Fibroblast of skin of left biceps (primary cell): ENCODE results near the gene SBF1.
"Not testable (repeated sequence)": the region's sequence is repeated elsewhere in the genome, so short reads cannot be mapped to it uniquely, and the experiment has no call there.

ENCODE experiments used
- DNase-seq, 2 experiments: peaks; one replicate each; pipeline ENCODE4 v3.0.0-alpha.2; 2013; ENCODE audit warnings: low read depth in 2 of 2

The SBF1 gene

GRCh38 chr22:50399751-50400331 is 75.0 kb downstream of the SBF1 start:
- DNase-seq: no peak

DNA sequence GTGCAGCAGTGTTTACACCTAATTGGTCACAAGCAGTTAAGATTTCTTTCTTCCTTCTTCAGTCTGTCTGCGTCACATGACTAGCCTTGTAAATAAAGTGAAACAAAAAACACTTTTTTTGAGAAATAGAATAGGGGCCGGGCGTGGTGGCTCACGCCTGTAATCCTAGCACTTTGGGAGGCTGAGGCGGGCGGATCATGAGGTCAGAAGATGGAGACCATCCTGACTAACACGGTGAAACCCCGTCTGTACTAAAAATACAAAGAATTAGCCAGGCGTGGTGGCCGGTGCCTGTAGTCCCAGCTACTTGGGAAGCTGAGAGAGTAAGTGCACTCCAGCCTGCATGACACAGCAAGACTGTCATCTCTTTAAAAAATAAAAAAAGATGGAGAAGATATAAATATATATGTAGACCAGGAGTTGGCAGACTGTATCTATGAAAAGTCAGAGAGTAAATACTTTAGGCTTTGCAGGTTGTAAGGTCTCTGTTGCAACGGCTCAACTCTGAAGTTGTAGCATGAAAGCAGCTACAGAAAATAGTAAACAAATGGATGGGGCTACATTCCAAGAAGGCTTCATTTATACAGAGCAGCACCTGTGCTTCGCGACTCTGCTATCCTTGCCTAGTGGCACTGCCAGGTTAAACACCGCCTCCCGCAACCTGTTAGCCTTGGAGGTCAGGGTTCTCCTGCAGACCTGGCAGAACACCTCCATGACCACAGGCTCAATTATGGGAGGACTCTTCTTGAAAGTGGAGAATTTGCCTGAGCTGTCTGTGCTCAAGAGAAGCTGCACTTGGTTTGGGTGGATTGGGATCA is 75.8 kb downstream of the SBF1 start:
- DNase-seq: no peak

- DNase-seq: not testable (repeated sequence)
Observed at GRCh38 chr22:50397371-50398060, 77.3 kb downstream of the SBF1 start.

- no peak for DNase-seq
Observed at GRCh38 chr22:50396751-50397370, 78.0 kb downstream of the SBF1 start.
